GM19193 (cell line): ENCODE data around the gene SYK.

Experiments used
- POLR2A ChIP-seq: IDR thresholded peaks from 4 replicates; pipeline ENCODE4 v1.6.1; 2011; ENCODE audit not compliant: insufficient read depth, insufficient read length; ENCODE audit errors: extremely low read depth

SYK gene

GRCh38 chr9:90898228-90898627 is 96.6 kb downstream of the SYK start:
- no peak for TF ChIP-seq POLR2A

GRCh38 chr9:90899287-90899686 is 97.7 kb downstream of the SYK start:
- no peak for TF ChIP-seq POLR2A

GRCh38 chr9:90900130-90900529 is 98.5 kb downstream of the SYK start:
- TF ChIP-seq POLR2A: no peak

GRCh38 chr9:90901933-90902332 is 100.3 kb downstream of the SYK start:
- no peak for TF ChIP-seq POLR2A

GRCh38 chr9:90903766-90904424 is 102.3 kb downstream of the SYK start:
- no peak for TF ChIP-seq POLR2A

GRCh38 chr9:90904706-90905478 is 103.3 kb downstream of the SYK start:
- no peak for TF ChIP-seq POLR2A

- TF ChIP-seq POLR2A: no peak
Measured at GRCh38 chr9:90905822-90906221, 104.2 kb downstream of the SYK start.

GRCh38 chr9:90906316-90907055 is 104.9 kb downstream of the SYK start:
- TF ChIP-seq POLR2A: no peak

- TF ChIP-seq POLR2A: no peak
Measured at GRCh38 chr9:90907056-90907445, 105.4 kb downstream of the SYK start.

- no peak for TF ChIP-seq POLR2A
Measured at GRCh38 chr9:90907790-90908189, 106.2 kb downstream of the SYK start.

GRCh38 chr9:90909225-90909624 is 107.6 kb downstream of the SYK start:
- no peak for TF ChIP-seq POLR2A

GRCh38 chr9:90909747-90910283 is 108.2 kb downstream of the SYK start:
- TF ChIP-seq POLR2A: no peak

GRCh38 chr9:90914196-90914595 is 112.6 kb downstream of the SYK start:
- no peak for TF ChIP-seq POLR2A

GRCh38 chr9:90914868-90915483 is 113.4 kb downstream of the SYK start:
- TF ChIP-seq POLR2A: no peak

- no peak for TF ChIP-seq POLR2A
Measured at GRCh38 chr9:90915693-90916092, 114.1 kb downstream of the SYK start.
